AG04450 (cell line): ENCODE data around the gene ACTN2. TPM values are rescaled to one million over a fixed set of nuclear protein-coding genes. Genes with fewer than 3 reads are reported as not detected.

Source experiments
- CTCF ChIA-PET: fragments of 300-600, 350-600 bp; formaldehyde crosslinking; extraction: SDS; loops from one replicate; lab custom pipeline; 2022; ENCODE audit warnings: antibody characterized with exemption, inconsistent platforms; lab: Charles Lee
- POLR2A ChIA-PET: fragments of 350-600 bp; formaldehyde crosslinking; extraction: SDS; loops from one replicate; lab custom pipeline; 2021; ENCODE audit warnings: antibody characterized with exemption, inconsistent platforms; lab: Yijun Ruan, JAX
- DNase-seq: peaks from one replicate; pipeline ENCODE4 v3.0.0-alpha.2; 2011; ENCODE audit warnings: low read depth, low spot score
- H3K27ac ChIP-seq: one replicate; pipeline ENCODE4 v1.5.1; 2012; ENCODE audit warnings: low read depth, low read length, control low read depth
- H3K27me3 ChIP-seq: one replicate; pipeline ENCODE4 v1.6.0; 2012; ENCODE audit warnings: low read length; ENCODE audit not compliant: control insufficient read depth, insufficient read depth
- H3K4me3 ChIP-seq: 2 replicates; pipeline ENCODE4 v1.5.1; 2011; ENCODE audit warnings: mild to moderate bottlenecking, low read depth, low read length, control low read depth
- H3K9me3 ChIP-seq: 2 replicates; pipeline ENCODE4 v1.5.1; 2012; ENCODE audit warnings: low read length; ENCODE audit not compliant: control insufficient read depth, insufficient read depth
- polyA plus RNA-seq: library from polyadenylated mRNA; depleted of rRNA; stranded (reverse); fragments of >200 nt; gene quantifications from 2 replicates; pipeline ENCODE4 v1.2.3, GENCODE V29; 2011
- TF ChIP-seq, protein P1 (sequence below): IDR thresholded peaks from 2 replicates; pipeline ENCODE4 v1.5.1; 2011; ENCODE audit warnings: low read depth, low read length, control low read depth, inconsistent platforms

Gene ACTN2
- polyA plus RNA-seq, 1 experiment = not detected

DNA sequence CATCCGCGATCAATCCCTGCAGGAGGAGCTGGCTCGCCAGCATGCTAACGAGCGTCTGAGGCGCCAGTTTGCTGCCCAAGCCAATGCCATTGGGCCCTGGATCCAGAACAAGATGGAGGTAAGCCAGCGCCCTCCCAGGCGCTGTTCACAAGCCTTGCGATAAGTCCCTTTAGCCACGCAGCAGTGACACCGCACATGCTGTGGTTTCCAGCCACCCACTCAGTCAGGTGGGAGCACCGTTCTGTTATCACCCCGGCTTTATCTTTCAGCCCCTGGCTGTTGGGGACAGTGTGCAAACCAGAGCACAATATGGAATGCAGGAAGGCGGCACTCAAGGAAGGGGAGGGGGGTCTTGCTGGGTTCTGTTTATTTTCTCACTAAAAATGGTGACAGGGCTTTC, 67.7 kb downstream of the ACTN2 start:
- Histone ChIP-seq H3K27ac (no peak overlapping the region), H3K27me3 (no peaks in the 10 kb centered on the region), H3K9me3 (no peaks in the 10 kb centered on the region; the same call in 1 of the 2 replicates), H3K4me3 (no peak overlapping the region)
- TF ChIP-seq, protein P1, sequence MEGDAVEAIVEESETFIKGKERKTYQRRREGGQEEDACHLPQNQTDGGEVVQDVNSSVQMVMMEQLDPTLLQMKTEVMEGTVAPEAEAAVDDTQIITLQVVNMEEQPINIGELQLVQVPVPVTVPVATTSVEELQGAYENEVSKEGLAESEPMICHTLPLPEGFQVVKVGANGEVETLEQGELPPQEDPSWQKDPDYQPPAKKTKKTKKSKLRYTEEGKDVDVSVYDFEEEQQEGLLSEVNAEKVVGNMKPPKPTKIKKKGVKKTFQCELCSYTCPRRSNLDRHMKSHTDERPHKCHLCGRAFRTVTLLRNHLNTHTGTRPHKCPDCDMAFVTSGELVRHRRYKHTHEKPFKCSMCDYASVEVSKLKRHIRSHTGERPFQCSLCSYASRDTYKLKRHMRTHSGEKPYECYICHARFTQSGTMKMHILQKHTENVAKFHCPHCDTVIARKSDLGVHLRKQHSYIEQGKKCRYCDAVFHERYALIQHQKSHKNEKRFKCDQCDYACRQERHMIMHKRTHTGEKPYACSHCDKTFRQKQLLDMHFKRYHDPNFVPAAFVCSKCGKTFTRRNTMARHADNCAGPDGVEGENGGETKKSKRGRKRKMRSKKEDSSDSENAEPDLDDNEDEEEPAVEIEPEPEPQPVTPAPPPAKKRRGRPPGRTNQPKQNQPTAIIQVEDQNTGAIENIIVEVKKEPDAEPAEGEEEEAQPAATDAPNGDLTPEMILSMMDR = no peak
- ChIA-PET CTCF (interaction anchor here (1.3 kb wide), 1 partner anchor 632 kb away, joined by 10 read pairs; no protein-coding TSS in a partner anchor), POLR2A (interaction anchor here (1.1 kb wide), 1 partner anchor 41 kb away, joined by 3 read pairs; the partner anchor contains the start of gene MTR)
- no peak for DNase-seq

DNA sequence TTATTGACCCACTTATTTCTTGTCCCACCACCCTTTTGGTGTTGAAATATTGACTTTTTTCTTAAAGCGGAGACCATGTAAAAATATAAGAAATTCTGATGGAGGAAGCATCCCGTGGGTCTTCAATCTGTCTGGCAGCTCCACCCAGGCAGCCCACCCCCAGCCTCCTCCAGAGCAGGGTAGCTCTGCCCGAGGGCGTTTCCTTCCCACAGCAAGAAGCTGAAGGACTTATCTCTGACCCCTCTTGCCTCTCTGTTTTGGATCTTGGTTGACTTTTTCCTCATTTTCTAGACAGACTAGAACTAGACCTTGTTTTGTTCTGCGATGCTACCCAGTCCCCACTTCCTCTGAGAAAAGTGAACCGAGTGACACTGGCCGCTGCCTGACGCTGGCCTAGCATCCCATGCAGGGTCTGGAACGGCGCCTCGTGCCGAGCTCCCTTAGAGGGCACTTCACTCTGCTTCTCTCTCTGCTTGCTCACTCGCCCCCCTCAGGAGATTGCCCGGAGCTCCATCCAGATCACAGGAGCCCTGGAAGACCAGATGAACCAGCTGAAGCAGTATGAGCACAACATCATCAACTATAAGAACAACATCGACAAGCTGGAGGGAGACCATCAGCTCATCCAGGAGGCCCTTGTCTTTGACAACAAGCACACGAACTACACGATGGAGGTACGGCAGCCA, 68.4 kb downstream of the ACTN2 start:
- Histone ChIP-seq H3K9me3 (no peaks in the 10 kb centered on the region; the same call in 1 of the 2 replicates), H3K27ac (no peak overlapping the region), H3K27me3 (no peaks in the 10 kb centered on the region), H3K4me3 (no peak overlapping the region)
- POLR2A ChIA-PET = interaction anchor here (1.1 kb wide), 1 partner anchor 40 kb away, joined by 3 read pairs; the partner anchor contains the start of gene MTR
- no peak for DNase-seq
- TF ChIP-seq, protein P1 = no peak
- CTCF ChIA-PET = interaction anchor here (0.5 to 1.2 kb wide), 3 partner anchors 633 to 807 kb away, joined by 3 to 4 read pairs (median 3); no protein-coding TSS in a partner anchor

DNA sequence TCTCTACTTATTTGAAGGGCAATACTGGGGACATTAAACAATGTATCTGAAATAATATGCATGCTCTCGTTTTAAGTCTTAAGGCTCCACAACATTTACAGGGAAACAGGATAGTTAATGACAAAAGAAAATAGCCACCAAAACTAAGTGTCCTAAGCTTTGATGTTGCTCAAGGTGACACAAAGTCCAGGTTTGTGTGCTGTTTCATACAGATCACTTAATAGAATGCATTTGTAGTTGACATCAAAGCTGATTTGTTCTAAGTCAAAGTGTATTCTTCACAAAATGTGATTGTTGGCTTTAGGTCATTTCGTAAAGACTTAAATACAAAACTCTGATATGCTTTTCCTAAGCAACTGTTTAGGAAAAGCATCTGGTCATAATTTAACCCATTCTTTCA, 71.3 kb downstream of the ACTN2 start:
- H3K4me3 ChIP-seq = no peak overlapping the region
- no peak for DNase-seq
- TF ChIP-seq, protein P1 = no peak
- ChIA-PET CTCF (interaction anchor here (3.2 kb wide), 1 partner anchor 629 kb away, joined by 39 read pairs; no protein-coding TSS in a partner anchor), POLR2A (no interaction called here)
- no peaks in the 10 kb centered on the region for H3K27me3 ChIP-seq
- no peaks in the 10 kb centered on the region for H3K9me3 ChIP-seq
- no peak overlapping the region for H3K27ac ChIP-seq

DNA sequence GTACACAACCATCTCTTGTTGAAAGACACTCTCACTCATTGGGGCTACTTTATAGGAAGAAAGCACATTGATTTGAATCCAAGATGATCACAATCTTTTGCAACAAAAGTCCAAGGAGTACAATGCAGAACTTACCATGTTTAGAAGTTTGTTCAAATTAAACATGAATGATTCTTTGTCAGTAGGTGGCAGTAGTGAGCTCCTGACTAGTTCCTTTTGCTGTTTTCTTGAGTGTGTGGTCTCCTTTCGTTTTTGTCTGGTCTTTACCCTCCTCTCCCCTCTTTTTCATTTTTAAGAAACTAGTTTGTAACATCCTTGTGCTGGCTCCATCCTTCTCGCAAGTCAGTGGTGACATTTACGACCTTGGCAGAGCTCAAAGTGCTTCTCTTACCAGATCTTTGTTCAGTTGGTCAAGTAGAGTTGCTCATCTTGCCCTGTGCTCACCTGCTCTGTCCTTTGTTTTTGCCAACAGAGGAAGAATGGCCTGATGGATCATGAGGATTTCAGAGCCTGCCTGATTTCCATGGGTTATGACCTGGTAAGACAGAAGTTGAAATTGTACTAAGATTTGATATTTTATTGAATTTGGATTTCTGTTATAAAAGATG, 73.1 kb downstream of the ACTN2 start:
- H3K27me3 ChIP-seq = no peaks in the 10 kb centered on the region
- DNase-seq = peak; percentile 8
- no peaks in the 10 kb centered on the region for H3K9me3 ChIP-seq
- H3K27ac ChIP-seq = no peak overlapping the region
- POLR2A ChIA-PET = no interaction called here
- H3K4me3 ChIP-seq = no peak overlapping the region
- TF ChIP-seq, protein P1 = peak; percentile 77
- CTCF ChIA-PET = interaction anchor here (0.7 to 3.2 kb wide), 42 partner anchors 8 to 803 kb away, joined by 3 to 39 read pairs (median 5); partner anchors contain the start of genes HEATR1 and MTR

DNA sequence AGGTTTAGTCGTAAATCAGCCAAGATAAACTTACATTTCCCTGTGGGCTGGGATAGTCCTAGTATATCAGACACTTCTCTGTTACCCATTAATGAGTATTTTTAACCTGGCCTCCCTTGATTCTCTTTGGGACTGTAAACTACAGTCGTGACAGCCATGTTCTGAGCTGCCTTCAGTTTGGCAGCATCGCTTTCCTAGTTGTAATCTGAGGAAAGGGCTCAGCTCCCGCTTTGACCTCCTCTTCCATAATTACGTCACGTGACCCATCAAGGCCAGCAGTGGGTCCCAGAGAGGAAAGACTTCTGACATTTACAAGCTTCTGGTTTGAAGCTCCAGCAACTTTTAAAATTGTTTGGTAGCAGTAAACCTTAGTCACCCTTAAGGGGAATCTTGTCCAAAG, 74.2 kb downstream of the ACTN2 start:
- CTCF ChIA-PET = interaction anchor here (0.6 to 3.2 kb wide), 11 partner anchors 8 to 626 kb away, joined by 3 to 39 read pairs (median 6); no protein-coding TSS in a partner anchor
- TF ChIP-seq, protein P1 = no peak
- H3K4me3 ChIP-seq = no peak overlapping the region
- no peak for DNase-seq
- no peaks in the 10 kb centered on the region for H3K9me3 ChIP-seq
- no peaks in the 10 kb centered on the region for H3K27me3 ChIP-seq
- H3K27ac ChIP-seq = no peak overlapping the region
- POLR2A ChIA-PET = interaction anchor here (0.6 kb wide), 1 partner anchor 32 kb away, joined by 7 read pairs; no protein-coding TSS in a partner anchor
